ENCODE data around the gene DNAAF5.

Gene DNAAF5

DNA sequence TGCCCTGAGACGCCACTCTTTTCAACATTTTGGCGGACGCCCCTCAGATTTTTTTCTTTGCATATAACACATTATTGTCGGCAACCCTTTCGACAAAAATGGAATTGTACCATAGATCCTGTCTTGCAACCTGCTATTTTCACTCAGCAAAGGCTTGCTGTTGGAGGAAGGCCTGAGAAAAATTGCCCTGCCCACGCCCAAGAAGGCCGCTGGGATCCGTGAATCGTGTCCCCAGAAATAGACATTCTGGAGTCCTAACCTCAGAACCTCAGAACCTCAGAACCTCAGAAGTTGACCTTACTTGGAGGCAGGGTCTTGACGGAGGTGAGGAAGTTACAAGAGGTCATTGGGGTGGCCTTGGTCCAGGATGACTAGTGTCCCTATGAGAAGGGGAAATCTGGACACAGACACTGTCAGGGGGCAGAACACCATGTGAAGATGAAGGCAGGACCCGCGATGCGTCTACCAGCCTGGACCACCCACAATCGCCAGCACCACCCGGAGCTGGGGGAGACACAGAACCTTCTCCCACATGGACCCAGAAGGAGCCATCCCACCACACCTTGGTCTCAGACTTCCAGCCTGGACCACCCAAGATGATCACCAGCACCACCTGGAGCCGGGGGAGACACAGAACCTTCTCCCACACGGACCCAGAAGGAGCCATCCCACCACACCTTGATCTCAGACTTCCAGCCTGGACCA is 19.1 kb upstream of the DNAAF5 start:
- no peak for DNase-seq

DNA sequence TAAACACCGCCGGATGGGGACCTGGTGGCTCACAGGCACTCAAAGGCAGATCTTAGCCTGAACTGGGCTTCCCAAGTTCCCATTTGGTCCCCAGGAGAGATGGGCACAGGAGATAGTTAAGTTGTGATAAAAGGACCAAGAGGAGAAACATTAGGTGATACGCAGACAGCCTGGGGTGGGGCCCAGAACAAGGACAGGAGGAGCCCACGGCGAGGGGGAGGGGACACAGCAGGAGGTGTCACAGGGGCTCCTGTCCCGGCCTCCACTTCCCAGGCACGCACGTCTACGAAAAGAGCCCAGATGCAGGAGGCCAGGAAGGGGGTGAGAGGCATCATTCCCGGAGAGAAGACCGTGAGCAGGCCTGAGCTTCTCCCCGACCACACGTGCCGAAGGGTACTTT is 16.3 kb upstream of the DNAAF5 start:
- DNase-seq: no peak

DNA sequence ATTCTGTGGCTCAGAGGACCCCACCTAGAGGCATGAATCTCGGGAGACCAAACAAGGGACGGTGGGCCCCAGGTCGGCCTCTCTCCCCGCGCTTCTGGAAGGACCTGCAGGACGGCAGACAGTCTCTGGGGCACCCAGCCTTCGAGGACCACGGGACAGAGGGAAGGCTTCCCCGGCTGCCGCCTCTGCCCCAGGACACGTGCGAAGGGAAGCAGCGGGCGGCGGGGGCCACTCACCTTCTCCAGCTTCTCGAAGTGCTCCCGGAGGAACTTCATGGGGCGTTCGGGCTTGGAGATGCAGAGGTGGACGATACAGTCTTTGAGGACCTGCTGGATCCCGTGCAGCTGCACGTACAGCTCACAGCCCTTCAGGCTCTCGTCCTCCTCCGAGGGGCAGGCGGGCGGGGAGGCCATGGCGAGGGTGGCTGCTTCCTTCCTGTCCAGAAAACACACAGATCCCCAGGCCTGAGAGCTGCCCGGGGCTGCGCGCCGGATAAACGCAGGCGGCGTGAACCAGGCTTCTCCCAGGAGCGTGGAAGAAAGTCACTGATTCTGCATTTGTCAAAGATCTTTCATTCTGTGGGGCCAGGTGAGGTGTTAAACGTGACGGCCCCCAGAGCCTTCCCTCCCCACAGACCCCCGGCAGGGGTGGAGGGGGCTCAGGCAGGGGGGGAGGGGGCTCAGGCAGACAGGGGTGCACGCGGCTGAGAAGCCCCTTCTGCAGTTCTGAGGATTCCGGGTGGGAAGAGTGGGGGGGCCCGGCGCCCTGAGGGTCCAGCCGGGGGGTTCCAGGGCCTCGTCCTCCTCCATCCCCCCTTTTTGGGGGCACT is 15.2 kb upstream of the DNAAF5 start:
- no peak for DNase-seq

DNA sequence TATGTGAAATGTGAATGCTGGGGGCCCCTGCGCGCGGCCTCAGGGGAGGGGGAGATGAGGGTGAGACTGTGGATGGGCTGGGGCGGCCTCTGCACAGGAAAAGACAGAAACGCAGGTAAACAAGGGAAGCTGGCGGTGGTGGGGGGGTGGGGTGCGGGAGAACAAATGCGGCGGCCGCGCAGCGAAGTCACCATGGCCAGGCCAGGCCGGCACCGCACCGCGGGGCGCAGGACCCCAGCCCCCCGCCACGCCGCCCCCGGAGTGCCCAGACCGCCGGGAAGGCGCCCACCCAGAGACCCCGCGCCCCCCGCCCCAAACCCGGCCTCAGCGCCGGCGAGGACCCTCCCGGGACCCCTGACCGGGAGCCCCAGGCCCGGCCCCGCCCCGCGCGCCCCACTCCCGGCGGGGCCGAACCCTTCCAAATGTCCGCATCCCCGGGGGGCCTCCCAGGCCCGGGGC is 14.5 kb upstream of the DNAAF5 start:
- DNase-seq: no peak

- DNase-seq: peak in 1 of 2 experiments; percentile 21
Measured at GRCh38 chr7:712381-713138, 13.9 kb upstream of the DNAAF5 start.

GRCh38 chr7:713139-713457 is 13.4 kb upstream of the DNAAF5 start:
- DNase-seq: no peak

- no peak for DNase-seq
Measured at GRCh38 chr7:713488-714230, 12.8 kb upstream of the DNAAF5 start.

GRCh38 chr7:714251-714671 is 12.2 kb upstream of the DNAAF5 start:
- DNase-seq: no peak

- no peak for DNase-seq
Measured at GRCh38 chr7:716222-716621, 10.3 kb upstream of the DNAAF5 start.

DNA sequence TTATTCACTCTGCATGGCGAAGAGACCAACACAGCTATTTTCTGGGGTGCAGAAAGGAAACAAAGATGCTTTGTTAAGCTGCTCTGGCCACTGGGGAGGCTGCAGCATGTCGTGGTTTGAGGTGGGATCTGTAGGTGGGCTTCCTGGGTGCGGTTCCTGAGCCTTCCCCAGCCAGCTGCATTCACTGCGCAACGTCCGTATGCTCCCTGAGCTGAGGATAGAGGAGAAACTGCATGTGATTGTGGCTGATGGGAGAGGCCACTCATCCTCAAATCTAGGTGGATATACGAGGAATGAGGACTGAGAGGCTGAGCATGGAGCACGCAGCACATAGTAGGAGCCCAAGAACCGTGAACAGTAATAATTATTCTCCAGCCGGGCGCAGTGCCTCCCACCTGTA is 9.9 kb upstream of the DNAAF5 start:
- no peak for DNase-seq

GRCh38 chr7:721619-722248 is 4.8 kb upstream of the DNAAF5 start:
- DNase-seq: no peak

- no peak for DNase-seq
Measured at GRCh38 chr7:723541-723940, 3.0 kb upstream of the DNAAF5 start.

DNA sequence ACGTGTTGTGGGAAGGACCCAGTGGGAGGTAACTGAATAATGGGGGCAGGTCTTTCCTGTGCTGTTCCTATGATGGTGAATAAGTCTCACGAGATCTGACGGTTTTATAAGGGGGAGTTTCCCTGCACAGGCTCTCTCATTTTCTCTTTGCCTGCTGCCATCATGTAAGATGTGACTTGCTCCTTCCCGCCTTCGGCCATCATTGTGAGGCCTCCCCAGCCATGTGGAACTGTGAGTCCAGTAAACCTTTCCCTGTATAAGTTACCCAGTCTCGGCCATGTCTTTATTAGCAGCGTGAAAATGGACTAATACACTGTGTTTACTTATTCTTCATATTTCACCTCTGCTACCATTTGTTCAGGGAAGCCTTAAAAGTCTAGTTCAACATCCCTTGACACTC is 2.2 kb upstream of the DNAAF5 start:
- no peak for DNase-seq

- no peak for DNase-seq
Measured at GRCh38 chr7:725223-726005, 1.1 kb upstream of the DNAAF5 start.

DNA sequence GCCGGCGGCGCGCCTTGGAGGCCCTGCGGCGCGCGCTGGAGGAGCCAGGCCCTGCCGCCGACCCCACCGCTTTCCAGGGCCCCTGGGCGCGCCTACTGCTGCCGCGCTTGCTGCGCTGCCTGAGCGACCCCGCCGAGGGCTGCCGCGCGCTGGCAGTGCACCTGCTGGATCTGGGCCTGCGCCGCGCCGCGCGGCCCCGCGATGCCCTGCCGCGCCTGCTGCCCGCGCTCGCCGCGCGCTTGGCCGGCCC is 280 bp downstream of the DNAAF5 start:
- no peak for DNase-seq

- DNase-seq: peak; percentile 61 to 69
Measured at GRCh38 chr7:727104-727805, 756 bp downstream of the DNAAF5 start, which contains the start of gene PRKAR1B. Gene PRKAR1B, minus strand, starts transcription at chr7:727281. Its CDS starts 15,776 bp downstream, at chr7:711505.

GRCh38 chr7:727806-728460 is 1.4 kb downstream of the DNAAF5 start:
- no peak for DNase-seq

GRCh38 chr7:728602-729001 is 2.1 kb downstream of the DNAAF5 start:
- no peak for DNase-seq

DNA sequence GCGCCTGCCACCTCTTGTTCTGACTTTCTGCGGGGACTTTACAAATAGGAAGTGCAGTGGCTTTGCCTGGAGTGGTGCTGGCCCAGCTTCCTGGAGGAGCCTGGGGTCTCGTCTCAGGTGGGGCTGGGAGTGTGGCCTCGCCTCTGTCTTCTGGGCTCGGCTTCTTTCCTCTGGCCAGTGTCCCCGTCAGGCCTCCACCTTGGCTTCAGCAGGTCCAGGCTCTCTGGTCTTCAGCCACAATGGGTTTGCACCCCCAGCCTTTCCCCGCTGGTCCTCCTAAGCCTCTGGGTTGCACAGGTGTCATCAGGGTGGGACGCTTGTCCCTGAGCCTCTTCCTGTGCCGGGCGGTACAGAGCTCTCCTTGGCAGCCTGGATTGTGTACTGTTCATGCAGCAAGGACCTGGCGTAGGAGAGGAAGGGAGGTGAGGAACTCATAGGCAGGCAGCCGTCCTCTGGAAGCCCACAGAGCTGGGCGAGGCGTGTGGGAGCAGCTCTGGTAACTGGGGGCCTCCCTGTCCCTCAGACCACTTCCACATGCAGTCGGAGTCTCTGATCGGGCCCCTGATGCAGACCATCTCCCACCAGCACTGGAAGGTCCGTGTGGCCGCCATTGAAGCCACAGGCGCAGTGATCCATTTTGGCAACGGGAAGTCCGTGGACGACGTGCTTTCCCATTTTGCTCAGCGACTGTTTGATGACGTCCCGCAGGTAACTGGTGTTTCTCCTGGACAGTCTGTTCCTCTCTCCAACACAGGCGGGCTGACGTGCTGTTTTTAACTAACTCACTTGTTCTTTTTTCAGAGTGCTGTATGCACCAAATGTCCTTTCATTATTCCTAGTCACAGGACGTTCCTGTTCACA is 2.9 kb downstream of the DNAAF5 start:
- DNase-seq: no peak
